Karpas-422 (cell line): ENCODE results near the gene ATP2A1. TPM values are rescaled to one million over a fixed set of nuclear protein-coding genes. Genes with fewer than 3 reads are reported as not detected.

Source experiments
- DNase-seq: peaks from one replicate; pipeline ENCODE4 v3.0.0-alpha.2; 2015
- H2AFZ ChIP-seq: fragments of 200-600 bp; sonication (generic); 2 replicates; pipeline ENCODE4 v1.6.1; 2014; ENCODE audit warnings: antibody characterized with exemption, low read length, mixed read lengths
- H3K27ac ChIP-seq: fragments of 200-600 bp; sonication (generic); 2 replicates; pipeline ENCODE4 v1.5.1; 2014; ENCODE audit warnings: mild to moderate bottlenecking, low read length, moderate library complexity
- H3K27me3 ChIP-seq: fragments of 200-600 bp; sonication (generic); 2 replicates; pipeline ENCODE4 v1.6.1; 2014; ENCODE audit warnings: low read length, mixed read lengths
- H3K36me3 ChIP-seq: fragments of 200-600 bp; sonication (generic); 2 replicates; pipeline ENCODE4 v1.6.1; 2014; ENCODE audit warnings: low read length, mixed read lengths; ENCODE audit not compliant: insufficient read depth
- H3K4me1 ChIP-seq: fragments of 200-600 bp; sonication (generic); 2 replicates; pipeline ENCODE4 v1.6.1; 2014; ENCODE audit warnings: mild to moderate bottlenecking, low read length, mixed read lengths
- H3K4me2 ChIP-seq: fragments of 200-600 bp; sonication (generic); 2 replicates; pipeline ENCODE4 v1.6.1; 2014; ENCODE audit warnings: low read length, low read depth, mild to moderate bottlenecking; ENCODE audit not compliant: poor library complexity, severe bottlenecking
- H3K4me3 ChIP-seq: fragments of 200-600 bp; sonication (generic); 2 replicates; pipeline ENCODE4 v1.5.1; 2014; ENCODE audit warnings: mild to moderate bottlenecking, antibody characterized with exemption, low read length, mixed read lengths
- H3K79me2 ChIP-seq: fragments of 200-600 bp; sonication (generic); 2 replicates; pipeline ENCODE4 v1.6.1; 2014; ENCODE audit warnings: mild to moderate bottlenecking, low read length, mixed read lengths
- H3K9ac ChIP-seq: fragments of 200-600 bp; sonication (generic); 2 replicates; pipeline ENCODE4 v1.6.0; 2014; ENCODE audit warnings: low read length
- H3K9me2 ChIP-seq: fragments of 200-600 bp; sonication (generic), shearing (Covaris generic); replicated peaks from 2 replicates; pipeline ENCODE4 v1.6.0; 2014; ENCODE audit warnings: mild to moderate bottlenecking, low read length, moderate library complexity; ENCODE audit not compliant: insufficient read depth
- H3K9me3 ChIP-seq: fragments of 300-700, 200-600 bp; sonication (generic); 2 replicates; pipeline ENCODE4 v1.6.1; 2014; ENCODE audit warnings: low read length, mixed read lengths
- H4K20me1 ChIP-seq: fragments of 200-600 bp; sonication (generic); 2 replicates; pipeline ENCODE4 v1.6.1; 2014; ENCODE audit warnings: mild to moderate bottlenecking, antibody characterized with exemption, low read length, low read depth; ENCODE audit not compliant: insufficient read depth
- small RNA-seq: library from RNA; depleted of rRNA; stranded (forward); fragments of <200 nt; gene quantifications from one replicate; pipeline ENCODE3, GENCODE V24; 2014
- total RNA-seq: library from RNA; depleted of rRNA; stranded (reverse); fragments of >200 nt; shearing (Covaris generic); gene quantifications from 2 replicates; pipeline ENCODE4 v1.2.3, GENCODE V29; 2014; ENCODE audit warnings: low replicate concordance; rRNA removed

ATP2A1 gene
- total RNA-seq, 1 experiment from 2014 or later: 0.75 TPM

- H4K20me1 ChIP-seq: no peaks in the 10 kb centered on the region
- no peaks in the 10 kb centered on the region for H3K9me3 ChIP-seq
- H3K9ac ChIP-seq: peak within 1 kb of the TSS; percentile 88
- H3K4me2 ChIP-seq: peak within 1 kb of the TSS; percentile 88
- H3K36me3 ChIP-seq: peaks cover 28% of the 10 kb centered on the region
- peak within 1 kb of the TSS; percentile 100 for H2AFZ ChIP-seq
- H3K9me2 ChIP-seq: no peaks in the 10 kb centered on the region
- peaks cover 17% of the 10 kb centered on the region for H3K4me1 ChIP-seq
- peaks cover 36% of the 10 kb centered on the region for H3K79me2 ChIP-seq
- peak within 1 kb of the TSS; percentile 28; the same call in 1 of the 2 replicates for H3K27ac ChIP-seq
- no peaks in the 10 kb centered on the region for H3K27me3 ChIP-seq
- DNase-seq: peak; percentile 100
- H3K4me3 ChIP-seq: peak within 1 kb of the TSS; percentile 87
These were observed 72.5 kb downstream of the ATP2A1 start, which contains the start of gene NFATC2IP for GRCh38 chr16:28950648-28951409. Gene NFATC2IP (plus strand): TSS chr16:28950937. CDS start chr16:28951012, 75 bp downstream.

GRCh38 chr16:28951410-28951943 is 73.2 kb downstream of the ATP2A1 start:
- Histone ChIP-seq H3K4me3 (peak overlapping the region; percentile 87), H4K20me1 (no peaks in the 10 kb centered on the region), H3K9ac (peak overlapping the region; percentile 88), H3K27ac (peak overlapping the region; percentile 28; the same call in 1 of the 2 replicates), H3K36me3 (peaks cover 30% of the 10 kb centered on the region), H3K9me2 (no peaks in the 10 kb centered on the region), H3K4me1 (peaks cover 14% of the 10 kb centered on the region), H3K27me3 (no peaks in the 10 kb centered on the region), H3K4me2 (peak overlapping the region; percentile 81), H3K79me2 (peaks cover 36% of the 10 kb centered on the region), H2AFZ (no peak overlapping the region), H3K9me3 (no peaks in the 10 kb centered on the region)
- DNase-seq: peak; percentile 68

Small RNA genes lying within 50 kb of the gene (small RNA-seq; reads per million reads assigned to genes)
- gene RF00416: not detected

Other genes starting within 250 kb of the ATP2A1 start
- gene NPIPB8, start 240.4 kb upstream of the ATP2A1 start, total RNA-seq: 1.9 and 4.5 TPM in 2 replicates
- gene EIF3C, start 167.0 kb upstream of the ATP2A1 start, total RNA-seq: 188 and 459 TPM in 2 replicates
- 1.6 and 4.3 TPM in 2 replicates for gene NPIPB9, start 126.7 kb upstream of the ATP2A1 start, total RNA-seq
- gene ATXN2L, start 55.5 kb upstream of the ATP2A1 start, total RNA-seq: 116 and 162 TPM in 2 replicates
- 161 and 250 TPM in 2 replicates for gene TUFM, start 32.1 kb upstream of the ATP2A1 start, total RNA-seq
- 18.8 and 47.5 TPM in 2 replicates for gene SH2B1, start 14.6 kb upstream of the ATP2A1 start, total RNA-seq
- 15.9 and 52.4 TPM in 2 replicates for gene RABEP2, start 46.8 kb downstream of the ATP2A1 start, total RNA-seq
- 194 and 392 TPM in 2 replicates for gene CD19, start 53.5 kb downstream of the ATP2A1 start, total RNA-seq
- 58.2 and 64.0 TPM in 2 replicates for gene NFATC2IP, start 72.4 kb downstream of the ATP2A1 start, total RNA-seq
- gene SPNS1, start 96.3 kb downstream of the ATP2A1 start, total RNA-seq: 9.7 and 19.2 TPM in 2 replicates
- gene LAT, start 106.6 kb downstream of the ATP2A1 start, total RNA-seq: 8.6 and 27.3 TPM in 2 replicates